Hippocampal formation (tissue), 2 donors: Measurements from ENCODE around the gene UBE3C.
"Not testable (repeated sequence)": the region's sequence is repeated elsewhere in the genome, so short reads cannot be mapped to it uniquely, and the experiment has no call there.

Source experiments
- DNase-seq, 2 donors: peaks; one replicate each; lab custom pipeline; 2025; lab: John Stamatoyannopoulos, UW

Gene UBE3C

DNA sequence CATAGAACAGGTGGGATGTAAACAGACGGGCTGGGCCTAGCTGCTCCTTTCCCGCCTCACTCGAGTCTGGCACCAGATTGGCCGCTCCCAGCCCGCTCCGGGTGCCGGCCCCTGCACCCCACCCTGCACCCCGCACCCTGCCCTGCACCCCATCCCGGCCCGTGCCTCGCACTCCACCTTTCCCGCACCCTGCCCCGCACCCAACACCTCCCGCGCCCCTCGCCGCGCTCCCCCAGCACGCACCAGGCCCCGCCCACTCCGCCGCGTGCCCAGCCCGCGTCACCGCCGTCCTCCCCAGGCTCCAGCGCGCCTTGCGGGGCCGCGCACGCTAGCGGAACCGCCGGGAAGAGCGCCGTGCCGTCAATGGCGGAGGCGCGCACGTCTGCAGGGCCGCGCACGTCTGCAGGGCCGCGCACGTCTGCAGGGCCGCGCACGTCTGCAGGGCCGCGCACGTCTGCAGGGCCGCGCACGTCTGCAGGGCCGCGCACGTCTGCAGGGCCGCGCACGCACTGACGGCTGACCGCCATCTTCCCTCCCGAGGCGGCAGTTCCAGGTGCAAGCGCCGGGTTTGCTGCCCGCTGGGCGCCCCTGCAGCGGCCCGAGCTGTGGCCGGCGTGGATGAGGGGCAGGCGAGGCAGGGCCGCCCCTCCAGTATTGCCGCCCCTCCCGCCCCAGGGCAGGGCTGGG, at the start of gene UBE3C:
TSS of gene UBE3C (plus strand) at position 503 of the 687 bp plus-strand sequence. CDS start 347 bp downstream, outside the sequence.
- peak; percentile 78 to 80 for DNase-seq

DNA sequence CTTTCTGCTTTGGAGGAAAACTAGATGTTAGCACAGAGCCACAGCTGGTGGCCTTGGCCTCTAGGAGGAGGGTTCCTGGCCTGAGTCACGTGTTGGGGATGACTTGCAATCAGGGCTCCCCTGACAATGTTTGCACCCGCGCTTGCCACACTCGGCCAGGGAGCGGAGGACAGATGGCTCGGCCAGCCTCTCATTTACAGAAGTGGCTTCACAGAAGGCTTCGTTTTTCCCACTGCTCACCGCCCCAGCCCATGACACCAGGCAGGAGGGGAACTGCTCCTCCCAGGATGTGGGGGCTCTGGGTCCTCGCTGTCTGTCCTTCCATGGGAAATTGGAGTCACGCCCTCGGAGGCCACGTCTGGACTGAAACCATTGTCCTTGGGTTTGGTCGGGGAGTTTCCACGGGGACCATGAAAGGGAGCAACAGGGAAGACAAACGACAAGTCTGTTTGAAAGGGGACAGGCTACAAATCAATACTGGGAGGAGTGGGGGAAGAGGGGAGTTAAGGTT, 49.6 kb upstream of the UBE3C start:
- no peak for DNase-seq

DNA sequence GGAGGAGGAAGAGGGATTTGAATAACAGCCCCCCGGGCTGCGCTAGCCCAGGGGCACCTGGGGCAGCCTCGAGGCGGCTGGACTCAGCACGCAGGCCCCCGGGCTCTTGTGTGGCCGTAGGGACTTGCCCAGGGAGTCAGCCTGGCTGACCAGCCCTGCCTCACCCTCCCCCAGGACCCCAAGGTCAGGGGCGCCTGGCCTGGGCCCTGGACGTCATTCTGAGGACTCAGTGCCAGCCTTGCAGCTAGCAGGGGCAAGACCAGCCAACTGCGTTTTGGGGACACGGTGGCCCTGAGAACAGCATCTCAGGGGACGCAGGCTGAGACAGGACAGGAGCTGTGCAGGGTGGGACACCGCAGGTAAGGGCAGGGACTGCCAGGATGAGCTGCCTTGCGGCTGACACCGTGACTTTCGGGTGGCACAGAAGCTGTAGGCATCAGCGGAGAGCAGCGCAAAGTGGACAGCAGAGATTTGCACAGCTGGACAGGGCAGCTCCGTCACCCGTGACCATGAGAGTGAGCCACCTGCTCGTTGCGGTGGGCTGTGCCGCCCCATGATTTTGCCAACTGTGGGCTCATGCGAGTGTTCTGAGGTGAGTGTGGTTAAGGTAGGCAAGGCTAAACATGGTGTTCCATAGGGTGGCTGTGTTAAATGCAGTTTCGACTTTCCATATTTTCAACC, 48.1 kb upstream of the UBE3C start:
- DNase-seq: no peak

DNA sequence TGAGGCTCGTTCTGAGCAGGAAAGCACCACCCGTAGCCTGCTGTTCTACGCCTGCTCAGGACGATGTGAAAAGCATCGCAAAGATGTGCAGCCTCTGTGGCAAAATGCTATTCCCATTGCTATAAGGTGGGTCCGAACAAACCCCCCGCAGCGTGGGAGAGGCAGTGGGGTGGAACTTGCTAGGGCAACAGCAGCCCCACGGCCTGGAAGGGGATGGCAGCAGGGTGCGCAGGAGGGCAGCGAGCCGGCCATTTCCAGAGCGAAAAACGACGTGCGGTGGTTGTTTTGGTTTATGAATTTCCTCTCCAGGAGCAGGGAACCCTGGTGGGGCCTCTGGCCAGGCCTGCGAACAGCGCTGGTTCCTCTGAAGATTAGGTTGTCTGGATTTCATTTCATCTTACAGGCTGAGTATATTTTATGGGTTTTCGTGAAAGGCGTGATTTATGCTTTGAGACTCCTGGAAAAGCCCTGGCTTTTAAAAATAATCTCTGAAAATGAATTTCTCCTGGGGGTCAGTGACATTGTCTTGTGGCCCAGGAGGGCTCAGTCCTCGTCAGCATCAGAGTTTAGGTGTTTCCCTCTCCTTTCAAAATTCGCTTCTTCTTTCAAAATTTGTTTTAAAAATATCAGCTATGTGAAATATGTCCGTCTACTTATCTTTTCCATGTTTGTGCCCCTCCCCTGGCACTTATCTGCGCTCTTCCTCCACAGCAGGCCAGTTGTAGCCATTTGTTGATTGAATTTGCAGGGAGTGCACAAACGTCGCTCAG, 42.3 kb upstream of the UBE3C start:
- no peak for DNase-seq

DNA sequence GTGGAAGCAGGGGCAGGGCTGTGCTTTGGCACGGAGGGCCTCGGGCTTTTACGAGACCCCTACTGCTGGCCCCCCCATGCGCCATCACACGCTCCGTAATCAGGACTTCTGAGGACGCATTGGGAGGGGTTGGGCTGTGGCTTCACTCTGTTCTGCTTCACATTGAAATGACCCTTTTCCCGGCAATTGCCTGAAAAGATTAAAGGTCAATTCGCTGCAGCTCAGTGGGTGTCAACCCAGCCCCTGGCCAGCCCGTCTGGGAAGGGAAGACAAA, 41.7 kb upstream of the UBE3C start:
- DNase-seq: no peak

DNA sequence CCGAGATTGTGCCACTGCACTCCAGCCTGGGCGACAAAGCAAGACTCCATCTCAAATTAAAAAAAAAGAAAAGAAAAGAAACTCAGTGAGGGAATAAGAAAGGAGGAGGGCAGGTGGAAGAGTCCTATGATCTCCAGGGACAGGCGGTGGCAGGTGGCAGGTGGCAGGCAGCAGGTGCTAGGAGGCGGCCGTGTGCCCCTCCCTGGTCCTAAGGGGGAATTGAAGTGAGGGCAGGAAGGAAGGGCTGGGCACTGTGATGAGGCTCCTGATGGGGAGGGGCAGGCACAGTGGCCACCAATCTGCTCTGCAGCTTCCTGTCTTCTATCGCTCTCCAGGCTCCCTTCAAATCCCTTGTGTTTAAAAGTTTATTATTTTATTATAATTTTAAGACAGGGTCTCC, 41.2 kb upstream of the UBE3C start:
- DNase-seq: no peak

DNA sequence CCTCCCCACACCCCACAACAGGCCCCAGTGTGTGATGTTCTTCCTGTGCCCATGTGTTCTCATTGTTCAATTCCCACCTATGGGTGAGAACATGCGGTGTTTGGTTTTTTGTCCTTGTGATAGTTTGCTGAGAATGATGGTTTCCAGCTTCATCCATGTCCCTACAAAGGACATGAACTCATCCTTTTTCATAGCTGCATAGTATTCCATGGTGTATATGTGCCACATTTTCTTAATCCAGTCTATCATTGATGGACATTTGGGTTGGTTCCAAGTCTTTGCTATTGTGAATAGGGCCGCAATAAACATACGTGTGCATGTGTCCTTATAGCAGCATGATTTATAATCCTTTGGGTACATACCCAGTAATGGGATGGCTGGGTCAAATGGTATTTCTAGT, 38.7 kb upstream of the UBE3C start:
- DNase-seq: not testable (repeated sequence)

DNA sequence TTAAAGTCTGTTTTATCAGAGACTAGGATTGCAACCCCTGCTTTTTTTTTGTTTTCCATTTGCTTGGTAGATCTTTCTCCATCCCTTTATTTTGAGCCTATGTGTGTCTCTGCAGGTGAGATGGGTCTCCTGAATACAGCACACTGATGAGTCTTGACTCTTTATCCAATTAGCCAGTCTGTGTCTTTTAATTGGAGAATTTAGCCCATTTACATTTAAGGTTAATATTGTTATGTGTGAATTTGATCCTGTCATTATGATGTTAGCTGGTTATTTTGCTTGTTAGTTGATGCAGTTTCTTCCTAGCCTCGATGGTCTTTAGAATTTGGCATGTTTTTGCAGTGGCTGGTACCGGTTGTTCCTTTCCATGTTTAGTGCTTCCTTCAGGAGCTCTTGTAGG, 35.1 kb upstream of the UBE3C start:
- not testable (repeated sequence) for DNase-seq

DNA sequence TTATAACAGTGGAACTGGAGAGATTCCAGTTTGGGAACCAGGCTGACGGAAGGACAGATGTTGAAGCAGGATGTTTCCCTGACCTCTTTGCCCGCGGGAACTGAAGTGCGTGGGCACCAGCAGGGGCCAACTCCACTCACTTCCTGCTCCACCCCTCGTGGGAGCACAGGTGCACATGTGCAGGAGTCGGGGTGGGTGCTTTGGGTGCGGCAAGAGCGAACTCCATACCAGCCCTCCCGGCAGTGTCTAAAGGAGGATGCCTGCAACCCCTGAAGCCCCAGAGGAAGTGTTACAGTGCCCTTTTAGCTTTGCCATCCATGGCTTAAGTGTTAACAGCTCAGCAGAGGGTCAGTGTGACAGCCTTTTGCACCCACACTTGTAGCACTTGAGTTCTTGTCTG, 27.4 kb upstream of the UBE3C start:
- no peak for DNase-seq

DNA sequence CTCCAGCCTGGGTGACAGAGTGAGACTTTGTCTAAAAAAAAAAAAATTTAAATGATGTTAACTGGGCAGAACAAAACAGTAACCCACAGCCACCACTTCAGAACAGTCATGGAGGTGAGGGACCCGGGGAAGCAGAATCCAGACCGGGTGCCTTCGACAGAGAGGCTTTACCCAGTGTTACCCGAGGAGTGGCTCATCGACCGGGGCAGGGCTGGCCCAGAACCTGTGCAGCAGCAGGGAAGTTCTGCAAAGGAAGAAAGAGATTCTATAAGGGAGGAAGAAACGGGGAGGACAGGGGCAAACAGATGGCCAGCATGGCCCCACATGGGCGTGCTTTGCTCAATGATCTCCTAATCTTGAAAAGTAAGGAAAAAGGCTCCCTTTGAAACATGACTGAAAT, 26.0 kb upstream of the UBE3C start:
- DNase-seq: no peak

DNA sequence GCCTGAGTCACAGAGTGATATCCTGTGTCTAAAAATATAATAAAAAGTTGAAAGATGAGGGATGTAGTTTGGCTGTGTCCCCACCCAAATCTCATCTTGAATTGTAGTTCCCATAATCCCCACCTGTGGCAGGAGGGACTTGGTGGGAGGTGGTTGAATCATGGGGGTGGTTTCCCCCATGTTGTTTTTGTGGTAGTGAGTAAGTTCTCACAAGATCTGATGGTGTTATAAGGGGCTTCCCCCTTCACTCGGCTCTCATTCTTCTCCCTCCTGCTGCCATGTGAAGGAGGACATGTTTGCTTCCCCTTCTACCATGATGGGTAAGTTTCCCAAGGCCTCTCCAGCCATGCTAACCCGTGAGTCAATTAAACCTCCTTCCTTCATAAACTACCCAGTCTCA, 25.1 kb upstream of the UBE3C start:
- DNase-seq: no peak

DNA sequence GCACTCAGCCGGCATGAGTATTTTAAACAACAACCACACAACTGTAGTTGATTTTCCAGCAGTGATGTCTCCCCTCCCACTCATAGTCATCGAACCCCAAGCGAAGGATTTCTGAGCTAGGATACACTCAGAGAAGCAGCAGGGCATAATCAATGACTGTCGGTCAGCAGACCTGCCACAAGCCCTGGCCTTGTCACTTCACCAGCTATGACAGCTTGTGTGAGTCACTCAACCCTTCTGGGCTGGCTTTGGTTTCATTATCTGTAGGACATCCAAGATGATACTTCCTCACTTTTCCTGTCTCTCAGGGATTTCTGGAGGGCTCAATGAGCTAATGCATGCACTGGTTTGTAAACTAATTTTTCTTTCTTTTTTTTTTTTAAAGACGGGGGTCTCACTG, 22.0 kb upstream of the UBE3C start:
- no peak for DNase-seq

DNA sequence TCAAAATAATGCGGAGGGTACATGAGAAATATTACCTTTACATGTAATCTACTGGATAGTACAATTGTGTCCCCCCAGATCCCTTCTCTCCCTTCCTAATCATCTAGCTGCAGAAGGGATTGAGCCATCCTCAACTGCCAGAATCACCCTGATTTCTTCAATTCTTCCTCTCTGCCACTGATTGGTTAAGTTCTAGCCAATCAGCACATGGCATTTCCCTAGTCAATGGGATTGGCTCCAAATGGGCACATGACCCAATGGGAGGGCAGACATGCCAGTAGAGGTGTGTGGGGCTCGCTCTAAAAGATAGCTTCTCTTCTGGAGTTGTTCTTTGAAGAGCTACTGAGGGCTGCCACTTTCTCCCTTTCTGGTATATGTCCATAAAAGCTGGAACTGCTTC, 20.9 kb upstream of the UBE3C start:
- DNase-seq: no peak

DNA sequence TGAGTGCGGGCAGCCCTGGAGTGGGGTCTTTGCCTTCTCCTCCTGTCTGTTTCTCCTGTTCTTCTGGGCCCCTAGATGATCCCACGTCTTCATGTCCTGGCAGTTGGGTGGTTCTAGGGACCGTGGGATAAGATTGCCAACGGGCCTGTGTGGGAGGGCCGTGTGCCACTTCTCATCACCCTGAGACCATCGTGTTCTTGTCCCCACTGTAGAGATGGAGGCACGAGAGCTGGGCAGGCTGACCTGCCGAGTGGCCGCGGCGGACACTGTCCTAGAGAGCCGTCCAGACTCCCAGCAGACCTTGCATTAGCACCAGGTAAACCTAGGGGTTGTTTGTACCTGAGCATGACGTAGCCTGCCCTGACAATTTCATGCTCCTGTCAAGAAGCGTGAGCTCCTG, 18.5 kb upstream of the UBE3C start:
- no peak for DNase-seq

DNA sequence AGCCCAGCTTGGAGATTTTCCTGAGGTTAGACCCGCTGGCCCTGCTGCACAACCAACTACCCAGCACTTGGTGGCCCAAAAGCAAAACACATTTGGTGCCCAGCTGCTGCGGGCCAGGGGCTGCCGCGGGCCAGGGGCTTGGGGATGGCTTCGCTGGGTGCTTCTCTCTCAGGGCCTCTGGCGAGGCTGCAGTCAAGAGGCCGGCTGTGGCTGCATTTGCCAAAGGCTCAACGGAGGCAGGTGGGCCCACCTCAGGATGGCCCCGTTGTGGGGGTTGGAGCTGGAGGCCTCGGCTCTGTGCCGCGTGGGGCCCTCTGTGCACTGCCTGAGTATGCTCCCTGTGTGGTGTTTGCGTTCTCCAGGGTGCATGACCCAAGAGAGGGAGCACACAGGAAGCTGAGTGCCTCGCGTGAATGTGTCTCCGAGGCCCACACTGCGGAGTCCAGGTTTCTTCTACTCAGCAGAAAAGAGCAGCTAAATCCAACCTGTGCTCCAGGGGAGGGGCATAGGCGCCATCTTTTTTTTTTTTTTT, 17.5 kb upstream of the UBE3C start:
- DNase-seq: no peak

DNA sequence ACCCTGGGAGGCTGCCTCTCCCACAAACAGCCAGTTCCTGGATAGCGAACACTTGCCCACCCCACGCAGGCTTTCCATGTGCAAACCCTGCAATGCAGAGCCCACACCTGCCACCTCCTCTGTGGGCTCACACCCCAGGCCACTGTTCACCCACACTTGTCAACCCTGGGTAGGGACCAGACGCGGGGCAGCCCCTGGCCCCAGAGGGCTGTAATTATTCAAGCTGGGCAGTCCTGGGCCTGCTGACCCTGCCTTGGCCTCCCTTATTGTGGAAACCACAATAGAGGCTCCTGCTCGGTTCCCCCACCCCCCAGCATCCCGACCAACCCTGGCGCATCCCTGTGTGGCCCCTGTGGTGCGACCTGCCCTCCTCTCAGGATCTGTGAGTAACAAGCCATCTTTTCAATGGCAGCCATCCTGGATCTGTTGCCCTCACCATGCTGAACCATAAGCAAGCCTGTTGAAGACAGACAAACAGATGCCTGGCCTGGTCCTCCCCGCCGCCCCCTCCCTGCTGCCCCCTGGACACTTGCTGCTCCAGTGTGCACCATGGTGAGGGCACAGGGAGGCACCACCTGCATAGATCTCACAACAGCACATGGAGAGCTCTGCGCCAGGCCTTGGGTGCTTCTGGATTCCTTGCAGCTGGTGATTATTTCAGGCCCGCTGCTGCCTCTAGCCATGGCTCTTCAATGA, 15.8 kb upstream of the UBE3C start:
- no peak for DNase-seq

DNA sequence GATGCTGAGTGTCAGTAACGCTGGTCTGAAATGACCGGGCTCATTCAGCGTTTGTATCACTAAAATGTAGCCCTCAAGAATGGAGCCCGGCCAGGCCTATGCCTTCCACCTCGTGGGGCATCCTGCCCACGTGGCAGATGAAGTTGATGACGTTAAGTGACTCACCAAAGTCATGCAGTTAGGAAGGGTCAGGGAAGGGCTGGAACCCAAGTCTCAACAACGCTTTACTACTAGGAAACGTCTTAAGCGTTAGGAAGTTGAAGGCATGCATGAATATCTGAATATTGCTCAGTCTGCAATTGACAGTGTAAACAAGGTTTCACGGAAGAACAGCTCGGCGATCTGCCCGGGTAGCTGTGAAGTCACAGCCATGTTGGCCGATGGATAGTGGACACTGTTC, 14.0 kb upstream of the UBE3C start:
- no peak for DNase-seq

DNA sequence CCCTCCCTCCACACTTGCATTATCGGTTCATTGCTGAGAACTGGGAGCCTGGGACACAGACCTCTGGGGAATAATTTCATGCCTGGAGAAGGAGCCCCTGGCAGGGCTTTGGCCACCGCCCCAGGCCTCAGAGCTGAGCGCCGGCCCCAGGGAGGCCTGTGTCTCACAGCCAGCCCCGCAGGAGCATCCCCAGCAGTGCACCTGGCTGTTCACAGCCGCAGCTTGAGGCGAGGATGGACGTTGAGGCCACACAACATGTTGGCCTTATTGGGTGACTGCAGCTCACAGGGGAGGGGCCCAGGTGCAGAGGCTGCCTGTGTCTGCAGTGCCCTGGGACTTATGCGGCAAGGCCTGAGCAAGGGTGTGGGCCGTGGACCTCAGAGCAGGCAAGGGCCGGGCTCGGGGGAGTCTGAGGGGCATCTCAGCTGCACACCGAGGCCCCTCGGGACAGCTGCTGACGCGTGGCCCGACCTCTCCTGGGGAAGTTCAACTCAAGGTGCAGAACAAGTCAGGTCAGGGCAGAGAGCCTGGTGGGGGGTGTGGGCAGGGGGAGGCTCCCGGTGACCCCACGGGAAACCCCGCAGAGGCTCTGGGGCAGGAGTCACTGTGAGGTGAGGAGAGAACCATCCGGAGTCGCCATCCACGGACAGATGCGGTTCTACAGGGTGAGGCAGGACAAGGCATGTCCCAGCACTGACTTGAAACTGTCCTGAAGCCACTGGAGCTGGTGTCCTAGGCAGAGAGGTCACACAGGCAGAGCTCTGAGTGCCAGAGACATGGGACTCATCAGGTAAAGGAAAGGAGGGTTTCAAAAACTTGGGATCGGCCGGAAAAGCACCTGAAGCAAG, 13.1 kb upstream of the UBE3C start:
- no peak for DNase-seq

DNA sequence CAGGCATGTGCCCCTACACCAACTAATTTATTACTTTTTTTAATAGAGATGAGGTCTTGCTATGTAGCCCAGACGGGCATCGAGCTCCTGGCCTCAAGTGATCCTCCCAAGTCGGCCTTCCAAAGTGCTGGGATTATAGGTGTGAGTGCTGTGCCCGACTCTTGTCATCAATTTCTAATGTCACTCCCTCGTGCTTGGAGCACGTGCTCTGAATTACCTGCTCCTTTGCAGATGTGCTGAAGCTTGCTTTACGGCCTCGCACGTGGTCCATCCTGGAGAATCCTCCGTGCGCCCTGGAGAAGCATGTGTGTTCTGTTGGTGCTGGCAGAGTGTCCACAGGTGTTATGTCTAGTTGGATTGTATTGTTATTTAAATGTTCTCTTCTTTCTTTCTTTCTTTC, 11.8 kb upstream of the UBE3C start:
- no peak for DNase-seq

DNA sequence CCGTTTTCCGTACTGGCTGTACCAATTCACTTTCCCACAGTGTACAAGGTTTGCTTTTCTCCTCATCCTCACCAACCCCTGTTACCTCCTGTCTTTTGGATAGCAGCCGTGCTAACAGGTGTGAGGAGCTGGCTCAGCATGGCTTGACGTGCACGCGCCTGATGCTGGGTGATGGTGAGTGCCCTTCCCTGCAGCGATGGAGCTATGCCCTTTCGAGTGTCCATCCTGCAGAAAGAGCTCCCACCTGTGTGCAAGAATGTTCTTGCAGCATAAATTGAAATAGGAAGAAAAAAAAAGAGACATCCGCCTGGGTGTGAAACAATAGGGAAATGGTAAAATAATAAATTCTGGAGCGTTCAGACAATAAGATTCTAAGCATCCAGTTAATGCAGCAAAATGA, 9.5 kb upstream of the UBE3C start:
- no peak for DNase-seq

DNA sequence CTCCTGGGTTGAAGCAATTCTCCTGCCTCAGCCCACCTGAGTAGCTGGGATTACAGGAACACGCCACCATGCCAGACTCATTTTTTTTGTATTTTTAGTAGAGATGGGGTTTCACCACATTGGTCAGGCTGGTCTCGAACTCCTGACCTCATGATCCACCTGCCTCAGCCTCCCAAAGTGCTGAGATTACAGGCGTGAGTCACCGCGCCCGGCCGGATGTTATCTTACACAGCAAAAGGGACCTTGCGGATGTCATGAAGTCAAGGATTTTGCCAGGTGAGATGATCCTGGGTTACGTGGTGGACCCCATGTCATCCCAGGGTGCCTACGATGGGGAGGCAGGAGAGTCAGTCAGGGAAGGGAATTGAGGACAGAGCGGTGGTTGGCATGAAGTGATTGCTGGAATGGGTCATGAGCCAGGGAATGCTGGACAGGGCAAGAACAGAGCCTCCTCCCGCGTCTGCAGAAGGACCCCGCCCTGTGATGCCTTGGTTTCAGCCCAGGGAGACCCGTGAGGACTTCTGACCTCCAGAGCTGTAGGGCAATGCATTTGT, 8.7 kb upstream of the UBE3C start:
- no peak for DNase-seq
